Measurements from ENCODE around the gene NF1.
"Not testable (repeated sequence)": the region's sequence is repeated elsewhere in the genome, so short reads cannot be mapped to it uniquely, and the experiment has no call there.

The NF1 gene, protein sequence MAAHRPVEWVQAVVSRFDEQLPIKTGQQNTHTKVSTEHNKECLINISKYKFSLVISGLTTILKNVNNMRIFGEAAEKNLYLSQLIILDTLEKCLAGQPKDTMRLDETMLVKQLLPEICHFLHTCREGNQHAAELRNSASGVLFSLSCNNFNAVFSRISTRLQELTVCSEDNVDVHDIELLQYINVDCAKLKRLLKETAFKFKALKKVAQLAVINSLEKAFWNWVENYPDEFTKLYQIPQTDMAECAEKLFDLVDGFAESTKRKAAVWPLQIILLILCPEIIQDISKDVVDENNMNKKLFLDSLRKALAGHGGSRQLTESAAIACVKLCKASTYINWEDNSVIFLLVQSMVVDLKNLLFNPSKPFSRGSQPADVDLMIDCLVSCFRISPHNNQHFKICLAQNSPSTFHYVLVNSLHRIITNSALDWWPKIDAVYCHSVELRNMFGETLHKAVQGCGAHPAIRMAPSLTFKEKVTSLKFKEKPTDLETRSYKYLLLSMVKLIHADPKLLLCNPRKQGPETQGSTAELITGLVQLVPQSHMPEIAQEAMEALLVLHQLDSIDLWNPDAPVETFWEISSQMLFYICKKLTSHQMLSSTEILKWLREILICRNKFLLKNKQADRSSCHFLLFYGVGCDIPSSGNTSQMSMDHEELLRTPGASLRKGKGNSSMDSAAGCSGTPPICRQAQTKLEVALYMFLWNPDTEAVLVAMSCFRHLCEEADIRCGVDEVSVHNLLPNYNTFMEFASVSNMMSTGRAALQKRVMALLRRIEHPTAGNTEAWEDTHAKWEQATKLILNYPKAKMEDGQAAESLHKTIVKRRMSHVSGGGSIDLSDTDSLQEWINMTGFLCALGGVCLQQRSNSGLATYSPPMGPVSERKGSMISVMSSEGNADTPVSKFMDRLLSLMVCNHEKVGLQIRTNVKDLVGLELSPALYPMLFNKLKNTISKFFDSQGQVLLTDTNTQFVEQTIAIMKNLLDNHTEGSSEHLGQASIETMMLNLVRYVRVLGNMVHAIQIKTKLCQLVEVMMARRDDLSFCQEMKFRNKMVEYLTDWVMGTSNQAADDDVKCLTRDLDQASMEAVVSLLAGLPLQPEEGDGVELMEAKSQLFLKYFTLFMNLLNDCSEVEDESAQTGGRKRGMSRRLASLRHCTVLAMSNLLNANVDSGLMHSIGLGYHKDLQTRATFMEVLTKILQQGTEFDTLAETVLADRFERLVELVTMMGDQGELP (N-terminal part only)

DNA sequence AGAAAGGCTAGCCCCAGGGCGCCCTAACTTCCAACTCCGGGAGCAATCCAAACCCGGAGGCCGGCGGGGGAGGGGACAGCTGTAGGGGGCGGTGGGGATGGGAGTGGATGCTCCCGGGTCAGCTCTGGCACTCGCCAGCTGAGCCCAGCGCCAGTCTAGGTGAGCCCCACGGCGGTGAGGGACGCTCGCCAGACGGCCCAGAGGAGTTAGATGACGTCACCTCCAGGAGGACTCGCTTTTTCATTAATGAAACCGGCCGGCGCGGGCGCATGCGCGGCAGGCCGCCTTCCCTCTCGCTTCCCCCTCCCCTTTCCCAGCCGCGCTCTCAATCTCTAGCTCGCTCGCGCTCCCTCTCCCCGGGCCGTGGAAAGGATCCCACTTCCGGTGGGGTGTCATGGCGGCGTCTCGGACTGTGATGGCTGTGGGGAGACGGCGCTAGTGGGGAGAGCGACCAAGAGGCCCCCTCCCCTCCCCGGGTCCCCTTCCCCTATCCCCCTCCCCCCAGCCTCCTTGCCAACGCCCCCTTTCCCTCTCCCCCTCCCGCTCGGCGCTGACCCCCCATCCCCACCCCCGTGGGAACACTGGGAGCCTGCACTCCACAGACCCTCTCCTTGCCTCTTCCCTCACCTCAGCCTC, at the start of gene NF1:
NF1 (plus strand) TSS at position 378 of the 636 bp plus-strand sequence. CDS start 333 bp downstream, outside the sequence.
- in situ Hi-C loops (cut with MboI; ENCODE audit: low sequenced_read_pairs): no loop called here

DNA sequence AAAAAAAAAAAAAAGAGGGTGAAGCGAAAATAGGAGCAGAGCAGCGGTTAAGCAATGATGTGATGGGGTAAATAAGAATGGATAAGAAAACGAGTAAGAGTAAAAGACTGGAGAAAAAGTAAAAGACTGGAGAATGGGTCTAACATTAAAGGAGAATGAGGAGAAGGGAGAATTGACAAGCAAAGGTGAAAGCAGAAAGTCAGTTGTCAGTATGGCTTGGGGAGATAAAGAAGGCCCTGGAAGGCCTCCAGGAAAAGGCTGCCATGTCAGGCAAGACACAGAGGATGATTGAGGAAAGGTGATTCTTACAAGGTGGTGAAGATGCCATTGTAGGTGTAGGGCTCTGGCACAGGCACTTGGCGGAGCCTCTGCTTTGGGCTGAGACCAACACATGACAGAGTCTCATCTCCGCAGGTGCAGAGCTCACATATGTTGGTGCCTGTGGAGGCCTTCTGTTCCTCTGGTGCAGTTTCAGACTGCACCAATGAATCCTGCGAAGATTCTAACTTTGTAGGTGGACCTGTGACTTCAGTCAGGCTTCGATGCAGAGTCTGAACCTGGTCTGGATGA, 47.8 kb upstream of the NF1 start:
- in situ Hi-C loops (cut with MboI; ENCODE audit: low sequenced_read_pairs): not testable (repeated sequence)

DNA sequence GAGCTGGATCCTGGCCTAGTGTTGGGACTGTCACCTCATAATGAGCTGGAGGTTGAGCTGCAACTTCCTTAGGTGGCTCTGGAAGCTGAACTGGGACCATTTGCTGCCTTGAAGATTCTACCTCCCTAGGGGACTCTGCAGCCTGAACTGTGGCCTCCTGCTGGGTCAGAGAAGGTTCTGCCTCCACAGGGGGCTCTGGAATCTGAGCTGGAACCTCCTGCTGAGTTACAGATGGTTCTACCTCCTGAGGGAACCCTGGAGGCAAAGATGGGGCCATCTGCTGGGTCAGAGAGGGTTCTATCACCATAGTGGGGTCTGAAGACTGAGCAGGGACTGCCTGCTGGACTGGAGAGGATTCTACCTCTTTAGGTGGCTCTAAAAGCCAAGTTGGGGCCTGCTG, 46.6 kb upstream of the NF1 start:
- in situ Hi-C loops (cut with MboI; ENCODE audit: low sequenced_read_pairs): no loop called here

DNA sequence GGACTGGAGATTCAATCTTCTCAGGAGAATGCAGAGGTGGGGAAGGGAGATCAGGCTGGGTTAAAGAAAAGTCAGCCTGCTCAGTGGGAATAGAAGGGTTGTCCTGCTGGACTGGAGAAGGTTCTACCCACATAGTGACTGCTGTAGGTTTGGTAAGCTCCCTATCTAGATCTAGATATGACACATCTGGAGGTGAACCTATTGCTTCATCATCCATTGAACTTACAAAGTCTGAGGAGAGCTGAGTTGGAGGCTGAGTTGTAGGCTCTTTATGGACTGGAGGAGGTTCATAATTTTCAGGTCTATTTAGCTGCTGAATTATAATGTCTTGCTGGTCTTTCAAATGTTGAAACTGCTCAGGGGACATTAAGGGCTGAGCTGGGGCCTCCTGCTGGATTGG, 46.0 kb upstream of the NF1 start:
- in situ Hi-C loops (cut with MboI; ENCODE audit: low sequenced_read_pairs): no loop called here

DNA sequence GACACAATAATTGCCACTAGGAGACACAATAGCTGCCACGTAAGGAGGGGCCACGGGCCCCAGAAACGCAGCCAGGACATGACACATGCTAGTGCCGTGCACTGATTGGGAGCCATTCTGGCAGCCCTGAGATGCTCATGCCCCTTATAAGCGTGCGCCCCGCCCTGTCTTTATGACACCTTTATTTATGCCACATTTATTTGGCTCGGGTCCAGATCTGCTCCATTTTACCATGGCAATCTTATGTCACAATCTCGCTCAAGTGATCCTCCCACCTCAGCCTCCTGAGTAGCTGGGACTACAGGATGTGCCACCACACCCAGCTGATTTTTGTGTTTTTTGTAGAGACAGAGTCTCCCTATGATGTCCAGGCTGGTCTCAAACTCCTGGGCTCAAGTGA, 43.8 kb upstream of the NF1 start:
- in situ Hi-C loops (cut with MboI; ENCODE audit: low sequenced_read_pairs): no loop called here

DNA sequence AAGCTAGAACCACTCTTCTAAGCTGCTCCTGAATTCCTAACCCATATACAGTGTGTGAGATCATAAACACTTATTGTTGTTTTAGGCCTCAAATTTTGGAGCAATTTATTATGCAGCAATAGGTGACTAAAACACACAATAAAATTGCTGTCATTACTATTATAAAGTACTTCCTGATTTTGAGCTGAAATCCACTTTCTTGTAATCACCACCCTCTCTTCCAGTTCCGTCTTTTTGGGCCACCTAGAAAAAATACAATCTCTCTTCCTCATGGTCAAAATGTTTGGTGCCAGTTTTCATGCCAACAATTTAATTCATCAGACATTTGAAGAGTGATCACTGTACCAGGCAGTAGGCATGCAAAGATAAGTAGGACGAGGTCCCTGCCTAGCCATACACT, 43.3 kb upstream of the NF1 start:
- in situ Hi-C loops (cut with MboI; ENCODE audit: low sequenced_read_pairs): no loop called here

DNA sequence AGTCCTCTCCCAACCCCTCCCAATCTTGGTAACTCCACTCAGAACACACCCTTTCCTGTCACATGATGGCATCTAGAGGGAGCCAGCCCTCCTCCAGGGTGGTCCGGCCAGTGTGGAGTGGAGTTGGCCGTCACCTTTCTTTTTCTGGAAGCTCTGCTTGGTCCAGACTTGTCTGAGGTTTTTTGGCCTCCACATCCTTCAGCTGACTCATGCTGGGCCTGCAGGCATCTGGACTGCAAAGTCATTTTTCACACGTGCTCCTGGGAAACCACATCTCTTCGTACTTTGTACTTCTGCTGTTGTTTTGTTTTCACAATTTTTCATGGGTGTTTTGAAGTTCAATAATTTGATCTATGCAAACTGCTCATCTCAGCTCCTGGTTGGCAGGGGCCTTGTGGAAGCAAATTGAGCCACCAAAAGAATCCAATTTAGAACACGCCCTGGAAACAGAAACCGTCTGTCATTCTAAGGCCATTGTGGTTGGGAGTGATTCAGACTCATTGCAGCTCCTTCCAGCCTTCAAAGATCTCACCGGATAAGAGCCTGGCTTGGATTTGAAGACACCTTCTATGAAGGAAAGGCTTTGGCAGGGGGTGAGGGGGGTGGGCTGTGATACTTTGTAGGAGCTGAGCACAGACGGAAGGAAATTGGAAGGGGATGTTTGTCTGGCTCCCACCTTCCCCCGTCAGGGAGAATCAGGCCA, 42.4 kb upstream of the NF1 start:
- in situ Hi-C loops (cut with MboI; ENCODE audit: low sequenced_read_pairs): no loop called here

DNA sequence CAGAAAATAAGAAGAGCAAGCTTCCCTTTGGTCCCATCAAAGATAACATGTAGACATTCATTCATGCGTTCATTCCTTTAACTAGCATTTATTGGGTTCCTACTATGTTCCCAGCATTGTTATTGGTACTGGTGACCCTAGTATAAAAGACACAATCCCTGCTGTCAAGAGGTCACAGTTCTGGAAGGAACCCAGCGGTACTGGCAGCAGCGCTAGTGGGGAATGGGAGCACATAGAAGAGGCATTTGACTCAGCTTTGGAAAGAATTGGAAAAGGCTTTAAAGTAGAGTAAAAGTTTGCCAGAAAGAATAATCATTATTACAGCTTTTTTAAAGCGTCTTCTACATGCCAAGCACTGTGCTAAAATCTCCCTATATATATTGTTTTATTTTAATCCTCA, 41.7 kb upstream of the NF1 start:
- in situ Hi-C loops (cut with MboI; ENCODE audit: low sequenced_read_pairs): no loop called here

DNA sequence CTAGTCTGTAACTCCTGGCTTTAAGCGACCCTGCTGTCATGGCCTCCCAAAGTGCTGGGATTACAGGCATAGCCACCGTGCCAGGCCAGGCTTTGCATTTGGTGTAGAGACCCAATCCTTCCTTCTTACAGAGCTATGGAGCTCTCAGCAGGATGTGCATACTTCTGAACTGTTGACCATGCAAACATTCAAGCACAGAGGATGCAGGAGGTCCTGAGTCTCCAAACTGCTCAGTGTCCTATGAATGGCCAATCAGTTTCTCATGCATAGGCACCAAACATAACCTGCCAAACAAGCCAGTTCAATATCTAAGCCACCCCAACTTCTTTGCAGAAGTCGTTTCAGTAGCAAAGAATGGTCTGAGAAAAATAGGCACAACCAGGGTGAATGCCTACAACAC, 40.0 kb upstream of the NF1 start:
- in situ Hi-C loops (cut with MboI; ENCODE audit: low sequenced_read_pairs): no loop called here

DNA sequence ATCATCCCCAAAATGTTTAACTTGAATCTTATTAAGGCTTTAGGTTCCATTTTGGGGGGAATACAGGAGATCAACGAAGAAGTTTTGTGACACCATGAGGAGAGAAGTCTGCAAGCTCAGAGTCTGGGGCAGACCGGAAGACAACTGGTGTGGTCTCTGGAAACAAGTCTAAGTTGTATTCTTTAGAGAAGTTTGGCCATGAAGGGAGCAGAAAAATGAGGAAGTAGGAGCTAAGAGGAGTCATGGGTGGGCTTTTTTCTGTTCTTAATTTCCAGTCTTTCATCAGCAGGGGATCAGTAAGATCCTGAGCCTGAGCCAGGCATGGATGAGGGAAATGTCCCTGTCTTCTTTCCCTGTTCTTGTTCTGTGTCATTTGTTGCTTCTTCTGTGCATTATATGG, 35.8 kb upstream of the NF1 start:
- in situ Hi-C loops (cut with MboI; ENCODE audit: low sequenced_read_pairs): no loop called here

DNA sequence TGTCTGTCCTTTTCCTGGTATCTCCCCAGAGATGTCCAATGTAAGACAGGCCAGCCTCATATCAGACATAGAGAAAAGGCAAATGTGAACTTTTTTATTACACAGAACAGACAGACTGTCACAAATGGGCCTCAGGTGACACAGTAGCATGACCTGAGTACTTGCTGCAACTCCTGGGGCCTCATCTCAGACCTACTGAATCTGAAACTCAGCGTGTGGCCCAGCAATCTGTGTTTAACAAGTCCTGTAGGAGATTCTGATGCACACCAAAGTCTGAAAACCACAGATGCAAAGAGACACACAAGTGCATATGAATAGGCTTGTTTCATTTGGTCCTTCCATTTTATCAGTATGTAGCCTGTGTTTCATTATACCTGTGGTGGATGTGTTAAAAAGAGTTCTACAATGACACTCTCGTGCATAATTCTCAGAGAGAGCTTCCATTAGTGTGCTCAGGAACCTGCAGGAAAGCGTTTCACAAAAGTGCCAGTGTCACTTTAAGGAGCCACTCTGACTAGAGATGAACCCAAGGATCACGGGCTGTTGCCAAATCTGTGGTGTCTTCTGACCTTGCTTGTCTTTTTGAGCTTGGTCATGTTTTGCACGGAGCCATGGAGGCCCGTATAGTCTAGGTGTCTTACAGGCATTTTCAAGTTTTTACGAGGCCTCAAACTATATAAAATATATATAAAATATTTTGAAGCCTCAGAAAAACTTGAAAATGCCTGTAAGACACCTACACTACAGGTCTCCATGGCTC, 33.8 kb upstream of the NF1 start:
- in situ Hi-C loops (cut with MboI; ENCODE audit: low sequenced_read_pairs): no loop called here

DNA sequence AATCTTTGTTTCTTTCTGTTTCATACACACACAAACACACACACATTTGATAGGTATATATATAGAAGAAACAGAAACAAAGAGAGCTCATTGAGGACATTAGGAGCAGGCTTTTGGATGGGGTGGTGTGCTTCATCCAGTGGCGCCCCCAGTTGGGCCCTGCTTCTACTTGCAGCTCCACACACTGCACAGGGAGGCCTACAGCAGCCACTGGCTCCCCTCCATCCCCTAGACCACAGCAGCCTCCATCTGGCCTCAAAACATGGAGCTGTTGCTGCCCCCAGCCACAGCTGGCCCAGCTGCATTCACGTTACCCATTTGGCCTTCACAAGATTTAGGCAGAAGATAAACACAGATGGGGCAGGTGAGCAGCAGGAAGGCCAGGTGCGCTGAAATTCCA, 33.1 kb upstream of the NF1 start:
- in situ Hi-C loops (cut with MboI; ENCODE audit: low sequenced_read_pairs): no loop called here

DNA sequence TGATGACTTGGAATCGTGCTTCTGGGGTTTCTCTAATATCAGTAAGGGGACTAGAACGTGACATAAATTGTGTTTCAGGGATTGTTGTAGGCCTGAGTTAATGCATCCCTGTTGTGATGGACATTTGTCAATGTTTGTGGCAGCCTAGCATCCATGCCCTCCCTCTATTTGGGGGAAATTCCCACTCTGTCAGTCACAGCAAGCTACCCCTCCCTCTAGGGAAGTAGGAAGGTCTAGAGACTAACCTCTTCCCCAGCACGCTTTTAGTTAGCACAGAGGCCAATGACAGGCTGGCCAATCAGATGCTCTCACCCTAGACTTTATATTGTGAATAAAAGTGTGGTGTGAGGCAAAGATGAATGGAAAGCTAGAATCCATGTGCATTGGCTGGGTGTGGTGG, 32.4 kb upstream of the NF1 start:
- in situ Hi-C loops (cut with MboI; ENCODE audit: low sequenced_read_pairs): no loop called here

DNA sequence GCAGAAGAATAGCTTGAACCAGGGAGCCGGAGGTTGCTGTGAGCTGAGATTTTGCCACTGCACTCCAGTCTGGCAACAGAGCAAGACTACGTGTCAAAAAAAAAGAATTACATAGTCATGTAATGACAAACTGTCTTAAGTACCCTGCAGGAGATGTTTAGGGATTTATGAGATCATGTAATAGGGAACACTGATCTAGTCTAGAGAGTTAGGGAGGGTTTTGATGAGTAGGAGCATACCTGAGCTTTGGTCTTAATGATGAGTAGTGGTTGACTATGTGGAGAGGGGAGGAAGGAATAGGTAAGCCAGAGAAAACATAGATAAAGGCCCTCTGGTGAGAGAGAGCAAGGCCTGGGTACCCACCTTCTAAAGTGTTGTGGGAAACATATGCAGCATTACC, 30.1 kb upstream of the NF1 start:
- in situ Hi-C loops (cut with MboI; ENCODE audit: low sequenced_read_pairs): no loop called here

DNA sequence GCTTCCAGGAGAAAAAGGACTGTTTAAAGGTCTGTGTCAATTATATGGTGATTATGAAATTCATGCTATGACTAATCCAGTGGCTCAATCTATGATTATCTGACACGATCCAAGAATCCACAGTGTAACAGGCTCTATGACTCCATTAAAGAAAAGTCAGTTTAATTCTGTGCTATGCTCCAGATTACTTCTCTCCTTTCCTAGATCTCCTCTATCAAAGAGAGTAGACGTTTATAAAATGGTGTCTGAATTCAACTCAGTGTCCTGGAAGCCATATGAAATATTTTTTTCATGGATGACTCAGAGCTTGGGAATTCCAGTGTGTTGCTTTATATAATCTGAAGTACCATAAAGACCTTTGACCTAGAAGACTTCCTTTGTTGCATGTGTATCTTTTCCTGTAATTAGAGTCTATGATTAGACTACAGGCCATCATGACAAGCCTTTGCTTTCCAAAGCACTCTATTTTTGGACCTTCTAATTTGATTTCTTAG, 27.0 kb upstream of the NF1 start:
- in situ Hi-C loops (cut with MboI; ENCODE audit: low sequenced_read_pairs): no loop called here

DNA sequence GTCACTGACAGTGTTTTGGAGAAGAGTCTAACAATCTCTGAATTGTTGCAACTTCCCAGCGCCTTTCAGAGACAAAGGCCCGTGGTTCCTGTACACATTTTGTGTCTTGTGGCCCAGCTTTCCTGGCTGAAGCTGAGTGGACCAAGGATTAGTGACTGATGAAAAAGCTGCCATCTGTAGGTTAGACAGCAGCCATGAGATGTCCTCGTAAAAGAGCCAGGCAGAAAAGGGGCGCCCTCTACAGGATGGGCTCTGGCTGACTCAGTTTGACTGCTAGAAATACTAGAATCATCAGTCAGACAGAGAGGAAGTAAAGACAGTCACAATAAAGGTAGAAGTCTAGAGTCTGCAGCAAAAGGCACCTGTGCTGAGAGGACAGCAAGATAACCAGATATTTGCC, 26.5 kb upstream of the NF1 start:
- in situ Hi-C loops (cut with MboI; ENCODE audit: low sequenced_read_pairs): no loop called here

DNA sequence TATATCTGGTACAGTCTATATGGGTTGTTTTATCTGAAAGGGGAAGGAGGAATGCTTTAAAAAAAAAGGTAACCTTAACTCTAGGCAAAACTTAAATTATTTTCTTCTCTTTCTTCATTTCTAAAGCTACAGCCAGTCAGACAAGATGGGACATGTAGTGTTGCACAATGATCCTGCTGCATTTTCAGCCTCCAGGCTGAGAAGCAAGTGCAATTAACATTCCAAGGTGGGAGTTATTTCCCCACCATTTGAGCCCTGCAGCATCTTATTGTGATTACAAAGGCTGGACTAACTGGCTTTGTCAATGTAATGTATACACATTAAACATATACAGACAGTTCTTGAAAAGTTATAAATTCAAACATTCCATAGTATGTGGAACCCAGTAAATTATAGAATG, 22.6 kb upstream of the NF1 start:
- in situ Hi-C loops (cut with MboI; ENCODE audit: low sequenced_read_pairs): no loop called here

DNA sequence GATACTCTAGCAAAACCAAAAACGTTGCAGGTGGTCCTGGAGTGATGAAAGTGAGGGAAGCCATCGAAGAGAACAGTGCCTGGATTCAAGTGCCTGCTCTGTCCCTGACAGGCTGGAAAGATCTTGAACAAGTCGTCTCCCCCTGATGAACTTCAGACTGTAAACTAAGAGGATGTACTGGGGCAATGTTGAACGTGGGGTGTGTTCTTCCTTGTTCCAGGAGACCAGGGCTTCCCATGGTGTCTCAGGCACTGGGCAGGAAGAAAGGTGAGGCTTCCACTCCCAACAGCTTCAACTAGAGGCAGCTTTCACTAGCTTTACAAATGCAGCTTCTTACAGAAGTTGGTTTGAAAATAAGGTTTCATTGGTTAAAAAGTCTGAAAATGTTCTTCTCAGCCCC, 21.4 kb upstream of the NF1 start:
- in situ Hi-C loops (cut with MboI; ENCODE audit: low sequenced_read_pairs): no loop called here
